ENCODE data around the gene NEDD8.

The NEDD8 gene

GRCh38 chr14:24262821-24263733 is 30.9 kb upstream of the NEDD8 start, which contains the start of gene TGM1:
Gene TGM1, minus strand, starts transcription at chr14:24263177. Its CDS starts 825 bp downstream, at chr14:24262352.
- DNase-seq, result no peak

DNA sequence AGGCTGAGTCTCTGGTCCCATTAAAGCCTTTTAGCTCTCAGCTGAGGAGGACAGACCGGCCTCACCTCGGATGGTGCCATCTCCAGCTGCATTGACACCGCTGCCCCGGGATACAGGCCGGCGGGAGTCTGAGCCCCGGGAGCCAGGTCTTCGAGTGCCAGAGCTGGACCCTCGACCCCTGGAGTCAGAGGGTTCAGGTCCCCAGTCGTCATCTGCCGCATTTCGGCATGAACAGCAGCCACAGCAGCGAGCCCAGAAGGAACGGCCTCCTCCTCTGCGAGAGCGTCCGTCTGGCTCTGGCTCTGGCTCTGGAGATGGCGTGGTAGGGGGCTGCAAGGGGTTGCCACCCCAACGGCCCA is 29.8 kb upstream of the NEDD8 start:
- no peak for DNase-seq

GRCh38 chr14:24261256-24261968 is 29.2 kb upstream of the NEDD8 start:
- no peak for DNase-seq

DNA sequence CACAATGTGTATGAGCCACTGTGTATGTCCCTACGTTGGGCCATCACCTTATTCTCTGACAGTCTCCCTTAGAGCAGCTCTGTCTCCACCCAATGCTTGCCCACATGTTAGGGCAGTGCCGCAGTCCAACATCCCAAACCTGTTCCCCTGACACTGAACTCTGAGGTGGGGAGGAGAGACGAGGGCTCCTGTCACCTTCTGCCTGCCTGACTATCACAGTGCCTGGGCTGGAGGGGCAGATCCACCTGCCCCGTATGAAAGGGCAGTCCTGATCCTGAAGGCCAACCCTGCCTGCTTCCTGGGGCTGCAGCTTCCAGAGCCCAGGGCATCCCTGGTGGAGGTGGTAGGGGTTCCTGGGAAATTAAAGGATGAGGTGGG is 28.6 kb upstream of the NEDD8 start:
- DNase-seq, result no peak

DNA sequence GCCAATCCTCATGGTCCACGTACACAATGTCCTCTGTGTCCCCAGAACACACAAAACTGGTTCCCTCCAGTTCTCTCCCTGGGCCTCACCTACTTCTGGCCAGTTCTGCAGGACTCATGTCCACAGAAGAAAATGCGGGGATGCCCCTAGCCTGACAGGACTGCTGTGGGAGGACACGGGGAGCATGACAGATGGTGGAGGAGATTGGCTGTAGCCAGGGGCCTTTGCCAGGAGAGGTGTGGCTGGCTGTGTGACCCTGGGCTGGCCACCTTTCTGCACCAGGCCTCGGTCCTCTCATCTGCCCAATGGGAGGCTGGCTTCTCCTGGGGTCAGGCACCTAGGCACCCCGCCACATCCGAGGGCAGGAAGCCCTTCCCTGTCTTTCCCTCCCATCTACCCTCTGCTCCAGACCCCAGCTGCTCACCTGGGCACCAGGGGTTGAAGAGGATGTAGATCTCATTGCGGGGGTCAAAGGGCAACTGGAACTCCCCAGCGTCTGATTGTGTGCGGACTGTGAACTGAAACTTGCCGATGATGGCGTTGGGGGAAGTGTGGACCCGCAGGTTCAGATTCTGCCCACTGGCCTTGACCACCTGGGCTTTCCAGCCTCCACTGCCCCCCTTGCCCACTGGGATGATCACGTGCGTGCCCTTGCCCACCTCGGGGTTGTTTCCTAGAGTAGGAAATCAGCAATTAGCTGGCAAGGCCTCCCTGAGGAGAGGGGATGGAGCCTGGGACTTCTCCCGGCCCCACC is 28.0 kb upstream of the NEDD8 start:
- no peak for DNase-seq

GRCh38 chr14:24259282-24260025 is 27.3 kb upstream of the NEDD8 start:
- no peak for DNase-seq

DNA sequence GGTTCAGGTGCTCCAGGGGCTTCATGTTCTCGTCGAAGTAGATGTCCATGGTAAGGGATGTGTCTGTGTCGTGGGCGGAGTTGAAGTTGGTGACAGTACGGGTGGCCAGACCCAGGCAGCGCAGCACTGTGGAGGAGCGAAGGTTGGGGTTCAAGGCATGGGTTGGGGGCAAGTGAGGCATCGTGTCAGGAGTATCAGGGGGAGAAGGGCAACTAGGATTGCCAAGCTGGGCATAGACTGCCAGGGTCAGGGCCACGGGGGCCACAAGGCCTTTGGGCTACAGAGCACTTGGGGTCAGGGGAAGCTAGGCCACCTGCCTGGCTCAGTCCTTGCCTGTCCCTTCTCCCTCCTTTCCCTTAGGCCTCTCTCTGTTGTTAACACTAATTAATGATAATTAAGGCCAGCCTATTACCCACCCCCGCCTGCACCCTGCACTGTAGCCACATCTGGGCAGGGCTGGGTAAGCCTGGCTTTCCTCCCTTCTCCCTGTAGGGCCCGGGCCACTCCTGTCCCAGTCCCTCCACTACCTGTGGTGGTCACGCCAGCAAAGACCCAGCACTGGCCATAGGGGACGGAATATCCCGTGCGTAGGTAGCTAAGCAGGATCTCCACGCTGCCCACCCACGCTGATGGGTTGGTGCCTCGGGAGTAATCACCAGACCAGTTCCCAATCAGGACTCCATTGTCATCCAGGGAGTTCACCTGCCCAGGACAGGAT is 26.5 kb upstream of the NEDD8 start:
- DNase-seq, result no peak

GRCh38 chr14:24258119-24258518 is 26.0 kb upstream of the NEDD8 start:
- no peak for DNase-seq

DNA sequence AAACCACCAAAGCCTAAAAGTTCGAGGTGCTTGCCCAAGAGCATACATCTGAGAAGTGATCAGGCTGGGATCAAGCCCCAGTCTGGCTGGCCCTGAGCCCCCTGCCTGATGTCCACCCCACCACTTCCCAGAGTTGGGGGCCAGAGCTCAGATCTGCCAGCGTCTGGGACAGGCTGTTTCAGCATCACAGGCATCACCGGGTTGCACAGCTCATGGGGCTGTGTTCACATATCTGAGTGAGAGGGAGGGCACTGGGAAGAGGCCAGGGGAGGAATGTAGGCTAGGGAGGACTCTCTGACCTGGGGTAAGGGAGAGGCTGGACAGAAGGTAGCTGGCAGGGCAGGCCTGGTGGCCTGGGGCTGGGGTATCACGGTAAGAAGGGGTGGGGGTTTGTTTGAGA is 24.8 kb upstream of the NEDD8 start:
- DNase-seq, result no peak

DNA sequence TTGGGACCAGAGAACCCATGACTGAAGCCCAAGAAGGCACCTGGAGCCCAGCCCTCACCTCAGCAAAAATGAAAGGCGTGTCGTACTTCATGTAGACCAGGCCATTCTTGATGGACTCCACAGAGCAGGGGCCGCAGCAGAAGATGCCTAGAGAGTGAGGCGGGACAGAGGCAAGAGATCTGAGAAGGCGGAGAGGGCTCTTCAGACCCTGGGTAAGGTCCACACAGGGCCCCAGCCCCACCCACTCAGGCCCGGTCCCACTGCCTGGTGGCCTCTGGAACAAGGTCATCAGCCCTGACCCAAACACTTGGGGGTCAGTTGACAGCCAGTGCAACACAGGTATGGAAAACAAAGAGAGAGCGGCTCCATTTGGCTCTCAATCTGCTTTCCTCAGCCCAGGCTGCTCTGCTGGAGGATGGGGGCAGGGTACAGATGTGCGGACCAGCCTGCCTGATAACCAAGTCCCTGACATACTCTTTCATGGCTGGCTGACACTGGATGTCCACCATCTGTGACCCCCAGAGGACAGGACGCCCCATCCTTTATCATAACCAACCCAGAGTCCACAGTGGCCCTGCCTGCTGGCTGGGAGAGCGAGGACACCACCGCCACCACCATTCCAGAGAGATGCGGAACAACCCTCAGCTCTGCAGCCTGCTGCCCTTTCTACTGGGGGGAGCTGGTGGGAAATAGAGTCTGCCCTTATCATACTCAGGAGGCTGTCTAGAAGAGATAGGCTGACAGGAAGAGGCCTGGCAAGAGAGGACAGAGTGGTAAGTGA is 24.0 kb upstream of the NEDD8 start:
- no peak for DNase-seq

DNA sequence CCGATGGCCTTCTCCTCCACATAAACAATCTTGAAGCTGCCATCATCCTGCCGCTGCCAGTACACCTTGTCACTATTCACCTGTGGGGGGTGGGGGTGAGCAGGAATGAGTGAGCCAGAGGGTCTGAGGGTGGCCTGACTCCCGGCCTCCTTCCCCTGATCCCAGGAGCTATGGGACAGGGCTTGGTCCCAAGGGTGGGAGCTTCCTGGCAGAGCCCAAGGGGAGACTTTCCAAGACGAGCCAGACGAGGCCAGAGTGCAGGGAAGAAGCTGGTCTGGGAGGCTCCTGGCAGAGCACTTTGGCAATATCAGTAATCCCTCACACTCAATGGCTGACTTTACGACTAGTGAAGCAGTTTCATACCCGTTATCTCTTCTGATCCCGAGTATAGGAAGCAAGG is 23.3 kb upstream of the NEDD8 start:
- DNase-seq, result no peak

DNA sequence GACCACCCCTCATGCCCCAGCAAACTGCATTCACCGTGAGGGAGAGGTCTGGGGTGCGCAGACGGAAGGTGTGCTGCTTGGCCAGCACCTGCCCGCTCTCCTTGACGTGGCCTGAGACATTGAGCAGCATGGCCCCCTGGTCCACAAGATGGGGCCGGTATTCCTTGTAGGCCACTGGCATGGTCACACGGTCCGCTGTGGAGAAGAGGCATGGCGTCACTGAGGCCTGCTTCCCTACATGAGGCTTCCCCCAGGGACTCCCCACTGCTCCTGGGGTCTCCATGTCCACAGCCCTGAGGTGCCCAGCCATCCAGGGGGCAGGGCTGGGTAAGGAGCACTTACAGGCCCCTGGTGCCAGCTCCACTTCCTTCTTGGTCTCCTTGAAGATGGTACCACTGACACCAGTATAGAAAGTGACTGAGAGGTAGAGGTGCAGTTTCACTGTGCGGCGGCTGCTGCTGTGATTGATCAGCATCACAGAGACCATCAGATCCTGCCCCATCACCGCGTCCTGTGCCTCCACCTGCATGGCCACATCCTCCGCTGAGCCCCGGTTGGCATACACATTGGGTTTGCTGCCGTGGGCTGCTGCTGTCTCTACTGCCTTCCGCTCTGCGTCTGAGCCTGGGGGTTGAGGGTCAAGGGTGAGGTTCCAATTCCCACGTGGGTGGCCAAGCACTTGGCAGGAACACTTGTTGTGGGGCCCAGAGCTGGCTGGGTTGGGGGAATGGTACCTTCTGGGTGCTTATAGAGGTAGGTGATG is 22.6 kb upstream of the NEDD8 start:
- no peak for DNase-seq

- no peak for DNase-seq
These were observed 21.8 kb upstream of the NEDD8 start for GRCh38 chr14:24253936-24254335.

DNA sequence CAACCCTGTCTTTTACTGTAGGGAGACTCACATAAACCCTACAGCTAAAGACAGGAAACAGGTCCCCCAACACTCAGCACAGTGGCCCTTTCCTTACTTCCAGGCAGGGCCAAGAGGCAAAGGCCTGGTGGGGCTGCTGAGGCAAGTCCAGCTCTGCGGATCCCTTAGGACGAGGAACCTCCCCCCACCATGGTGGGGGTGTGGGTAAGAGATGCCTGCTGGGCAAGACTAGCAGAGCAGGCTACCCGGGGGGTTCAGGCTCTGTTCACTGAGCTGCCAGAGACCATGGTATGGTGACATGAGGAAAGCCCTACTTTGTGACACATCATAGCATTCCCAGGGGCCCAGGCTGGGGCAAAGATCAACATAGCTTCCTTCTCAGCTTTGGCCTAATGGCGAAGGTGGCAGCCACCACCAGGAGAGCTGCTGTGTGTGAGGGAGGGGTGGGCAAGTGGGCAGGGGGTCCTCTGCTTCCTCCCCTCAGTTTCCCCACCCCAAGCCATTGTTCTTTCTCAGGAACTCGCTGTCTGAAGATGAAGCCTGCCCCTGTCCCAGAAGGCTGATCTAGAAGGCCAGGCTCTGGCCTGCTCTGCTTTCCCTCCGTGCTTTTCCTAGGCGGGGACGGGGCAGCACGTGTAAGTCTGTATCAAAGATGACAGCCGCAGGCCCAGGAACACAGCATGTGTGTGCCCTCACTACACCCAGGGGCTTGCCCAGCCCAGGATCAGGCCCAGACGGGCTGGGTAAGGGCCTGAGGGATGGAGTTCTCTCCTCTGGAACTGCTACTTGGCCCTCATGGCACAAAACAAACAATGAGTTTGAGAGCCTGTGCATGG is 20.3 kb upstream of the NEDD8 start:
- no peak for DNase-seq

DNA sequence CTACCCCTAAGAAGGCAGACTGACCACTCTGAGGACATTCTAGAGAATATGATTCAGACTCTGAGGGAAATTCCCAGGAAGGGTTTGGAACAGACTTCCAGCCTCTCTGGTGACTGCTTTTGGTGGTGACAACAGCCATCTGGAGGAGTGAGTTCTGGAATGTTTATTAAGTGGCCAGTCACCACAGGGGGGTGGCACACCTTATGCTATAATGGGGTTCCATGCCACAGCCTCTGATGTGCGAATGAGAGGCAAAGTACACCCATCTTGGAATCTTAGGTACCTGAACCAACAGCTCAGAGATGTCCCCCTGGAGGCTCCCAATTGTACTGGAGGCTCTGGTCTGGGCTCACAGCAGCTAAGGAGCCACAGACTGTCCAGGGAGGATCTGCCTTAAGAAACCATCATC is 19.7 kb upstream of the NEDD8 start:
- DNase-seq, result no peak

DNA sequence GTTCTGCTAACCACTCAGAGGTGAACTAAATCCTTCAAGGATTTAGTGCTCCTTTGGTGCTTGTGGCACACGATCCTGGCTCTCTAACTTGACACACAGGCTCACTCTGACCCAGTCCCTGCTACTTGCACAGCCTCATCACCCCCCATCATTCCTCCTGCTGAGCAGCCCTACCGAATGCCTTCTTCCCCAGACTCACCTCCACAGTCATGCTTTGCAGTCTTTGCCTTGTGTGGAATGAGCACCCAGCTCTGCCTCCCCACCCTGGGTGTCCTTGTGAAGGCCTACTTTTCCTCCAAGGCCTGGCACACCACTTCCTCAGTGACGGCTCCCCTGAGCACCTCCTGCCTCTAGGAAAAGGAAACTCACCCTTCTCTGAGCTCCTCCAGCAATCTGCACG is 18.2 kb upstream of the NEDD8 start:
- no peak for DNase-seq

DNA sequence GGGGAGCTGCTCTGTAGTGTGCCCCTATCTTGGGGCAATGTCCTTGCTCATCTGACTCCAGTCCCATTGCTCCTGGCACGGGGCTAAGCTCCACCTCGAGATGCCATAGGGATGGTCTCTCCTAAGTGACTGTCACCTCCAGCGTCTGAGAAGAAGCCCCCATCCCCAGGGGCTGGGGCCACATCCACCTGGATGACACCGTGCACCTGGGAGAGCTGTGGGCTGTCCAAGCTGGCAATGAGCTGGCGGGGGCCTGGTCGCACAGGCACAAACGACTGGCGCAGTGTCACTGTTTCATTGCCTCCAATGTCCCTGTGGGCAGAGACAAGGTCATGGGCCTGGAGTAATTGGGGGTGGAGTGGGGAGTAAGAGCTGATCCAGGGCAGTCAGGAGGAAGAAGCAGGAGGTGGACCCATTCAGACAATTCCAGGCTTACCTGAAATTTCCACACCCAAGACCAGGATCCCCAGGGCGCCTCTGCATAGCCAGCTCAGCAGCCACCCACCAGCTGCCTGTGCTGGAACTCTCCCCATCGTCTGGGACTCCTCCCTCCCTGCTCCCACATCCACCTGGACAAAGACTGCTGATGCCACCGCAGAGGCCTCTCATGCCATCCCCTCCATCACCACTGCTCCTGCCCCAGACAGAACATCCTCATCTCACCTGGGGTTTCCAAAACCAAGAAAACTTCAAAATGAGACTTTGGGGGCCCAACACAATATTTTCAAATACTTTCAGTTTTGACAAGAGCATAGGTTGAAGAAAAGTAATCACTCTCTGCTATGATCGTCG is 17.3 kb upstream of the NEDD8 start:
- DNase-seq, result no peak

GRCh38 chr14:24247422-24247821 is 15.3 kb upstream of the NEDD8 start:
- DNase-seq, result no peak

DNA sequence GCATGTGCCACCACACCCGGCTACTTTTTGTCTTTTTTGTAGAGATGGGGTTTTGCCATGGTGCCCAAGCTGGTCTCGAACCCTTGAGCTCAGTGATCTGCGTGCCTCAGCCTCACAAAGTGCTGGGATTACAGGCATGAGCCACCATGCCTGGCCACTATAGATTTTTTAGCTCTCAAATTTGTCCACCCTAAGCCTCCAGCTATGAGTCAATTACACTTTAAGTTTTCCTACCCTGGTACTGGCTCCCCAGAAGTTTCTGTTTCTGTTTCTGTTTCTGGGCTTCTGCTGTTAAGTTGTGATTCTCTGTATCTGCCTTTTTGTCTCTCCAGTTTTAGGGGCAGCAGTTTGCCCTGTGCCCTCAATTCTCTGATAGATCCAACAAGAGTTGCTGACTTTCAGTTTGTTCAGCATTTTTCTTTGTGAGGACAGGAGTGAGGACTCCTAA is 14.6 kb upstream of the NEDD8 start:
- no peak for DNase-seq
